AG09309 (cell line): Measurements from ENCODE around the gene MYO18A.

Source experiments
- DNase-seq: peaks from one replicate; pipeline ENCODE4 v3.0.0-alpha.2; 2010; ENCODE audit warnings: low read depth
- H3K4me3 ChIP-seq: 2 replicates; pipeline ENCODE4 v1.5.1; 2011; ENCODE audit warnings: mild to moderate bottlenecking, low read depth, low read length, moderate library complexity; ENCODE audit not compliant: control insufficient read depth
- CTCF ChIP-seq: IDR thresholded peaks from 2 replicates; pipeline ENCODE4 v1.5.1; 2011; ENCODE audit warnings: mild to moderate bottlenecking, low read depth, low read length, inconsistent platforms; ENCODE audit not compliant: insufficient read depth, control insufficient read depth; ENCODE audit errors: missing control alignments

Gene MYO18A

GRCh38 chr17:29043539-29044145 is 136.6 kb downstream of the MYO18A start:
- no peak for TF ChIP-seq CTCF
- no peak for DNase-seq
- no peak overlapping the region for H3K4me3 ChIP-seq

GRCh38 chr17:29042679-29043538 is 137.3 kb downstream of the MYO18A start, which contains the start of gene PIPOX:
PIPOX (plus strand) TSS chr17:29043141; CDS start chr17:29043226, 85 bp downstream.
- no peak for DNase-seq
- no peak for TF ChIP-seq CTCF
- no peak within 1 kb of the TSS for H3K4me3 ChIP-seq

- no peak overlapping the region for H3K4me3 ChIP-seq
- DNase-seq: no peak
- TF ChIP-seq CTCF: no peak
Measured at GRCh38 chr17:29042026-29042678, 138.0 kb downstream of the MYO18A start.

GRCh38 chr17:29041571-29041970 is 138.6 kb downstream of the MYO18A start:
- TF ChIP-seq CTCF: no peak
- no peak for DNase-seq
- no peak overlapping the region for H3K4me3 ChIP-seq

GRCh38 chr17:29041091-29041490 is 139.1 kb downstream of the MYO18A start:
- no peak overlapping the region for H3K4me3 ChIP-seq
- TF ChIP-seq CTCF: no peak
- DNase-seq: no peak

GRCh38 chr17:29039764-29040598 is 140.2 kb downstream of the MYO18A start:
- DNase-seq: peak; percentile 87
- no peak for TF ChIP-seq CTCF
- H3K4me3 ChIP-seq: no peak overlapping the region
